H9 (cell line): ENCODE measurements around the gene EIF3A. TPM values are rescaled to one million over a fixed set of nuclear protein-coding genes. Genes with fewer than 3 reads are reported as not detected.

ENCODE experiments used
- DNase-seq: peaks from one replicate; pipeline ENCODE4 v3.0.0-alpha.2; 2017
- H2AFZ ChIP-seq: one replicate; pipeline ENCODE4 v1.6.1; 2013; ENCODE audit warnings: mild to moderate bottlenecking, low read length, control low read depth, moderate library complexity
- H2AK5ac ChIP-seq: 2 replicates; pipeline ENCODE4 v1.6.1; 2013; ENCODE audit warnings: low read length, control low read depth, mixed read lengths; ENCODE audit not compliant: insufficient read length
- H2BK120ac ChIP-seq: one replicate; pipeline ENCODE4 v1.6.1; 2013; ENCODE audit warnings: low read depth, mild to moderate bottlenecking, low read length, control low read depth, inconsistent platforms; ENCODE audit not compliant: poor library complexity, severe bottlenecking
- H2BK12ac ChIP-seq: 2 replicates; pipeline ENCODE4 v1.6.1; 2013; ENCODE audit warnings: low read length, control low read depth, mixed read lengths, low read depth; ENCODE audit not compliant: insufficient read length
- H2BK15ac ChIP-seq: 2 replicates; pipeline ENCODE4 v1.6.1; 2013; ENCODE audit warnings: low read depth, low read length, control low read depth
- H2BK20ac ChIP-seq: one replicate; pipeline ENCODE4 v1.6.1; 2013; ENCODE audit warnings: low read depth, mild to moderate bottlenecking, low read length, control low read depth, inconsistent platforms; ENCODE audit not compliant: poor library complexity, severe bottlenecking
- H2BK5ac ChIP-seq: 2 replicates; pipeline ENCODE4 v1.6.1; 2013; ENCODE audit warnings: low read length, control low read depth, mixed read lengths; ENCODE audit not compliant: insufficient read length
- H3K14ac ChIP-seq: 2 replicates; pipeline ENCODE4 v1.6.1; 2013; ENCODE audit warnings: low read length, control low read depth; ENCODE audit not compliant: insufficient read depth
- H3K18ac ChIP-seq: 2 replicates; pipeline ENCODE4 v1.6.1; 2013; ENCODE audit warnings: low read depth, mild to moderate bottlenecking, mixed read lengths, low read length, control low read depth; ENCODE audit not compliant: insufficient read length
- H3K23ac ChIP-seq: 2 replicates; pipeline ENCODE4 v1.6.1; 2013; ENCODE audit warnings: low read length, control low read depth, mixed read lengths, low read depth; ENCODE audit not compliant: insufficient read length
- H3K23me2 ChIP-seq: 2 replicates; pipeline ENCODE4 v1.6.1; 2013; ENCODE audit warnings: low read depth, mild to moderate bottlenecking, mixed read lengths, low read length, control low read depth; ENCODE audit not compliant: insufficient read length, poor library complexity, severe bottlenecking
- H3K27ac ChIP-seq: 2 replicates; pipeline ENCODE4 v1.5.1; 2013; ENCODE audit warnings: low read length, control low read depth, mixed read lengths, low read depth; ENCODE audit not compliant: insufficient read length
- H3K27me3 ChIP-seq: 2 replicates; pipeline ENCODE4 v1.6.1; 2013; ENCODE audit warnings: low read length, control low read depth, inconsistent platforms; ENCODE audit not compliant: insufficient read depth
- H3K4ac ChIP-seq: 2 replicates; pipeline ENCODE4 v1.6.1; 2013; ENCODE audit warnings: low read depth, mild to moderate bottlenecking, control low read depth, inconsistent platforms, low read length, moderate library complexity
- H3K4me1 ChIP-seq: 2 replicates; pipeline ENCODE4 v1.6.1; 2013; ENCODE audit warnings: low read length, control low read depth, inconsistent platforms; ENCODE audit not compliant: insufficient read depth
- H3K4me2 ChIP-seq: 2 replicates; pipeline ENCODE4 v1.6.1; 2013; ENCODE audit warnings: low read length, control low read depth, mixed read lengths; ENCODE audit not compliant: insufficient read length, insufficient read depth
- H3K56ac ChIP-seq: 2 replicates; pipeline ENCODE4 v1.6.1; 2013; ENCODE audit warnings: low read depth, mild to moderate bottlenecking, mixed read lengths, low read length, control low read depth; ENCODE audit not compliant: insufficient read length
- H3K79me1 ChIP-seq: 2 replicates; pipeline ENCODE4 v1.6.1; 2013; ENCODE audit warnings: low read depth, mild to moderate bottlenecking, moderate library complexity, low read length, control low read depth, inconsistent platforms; ENCODE audit not compliant: insufficient read depth, poor library complexity, severe bottlenecking
- H3K79me2 ChIP-seq: 2 replicates; pipeline ENCODE4 v1.6.1; 2013; ENCODE audit warnings: low read length, control low read depth, inconsistent platforms; ENCODE audit not compliant: insufficient read depth
- H3K9ac ChIP-seq: 2 replicates; pipeline ENCODE4 v1.6.1; 2013; ENCODE audit warnings: low read length, control low read depth, mixed read lengths; ENCODE audit not compliant: insufficient read length; ENCODE audit errors: extremely low read depth
- H3K9me3 ChIP-seq: one replicate; pipeline ENCODE4 v1.6.1; 2013; ENCODE audit warnings: low read depth, low read length, inconsistent platforms; ENCODE audit not compliant: control insufficient read depth
- H3T11ph ChIP-seq: one replicate; pipeline ENCODE4 v1.6.1; 2013; ENCODE audit warnings: mild to moderate bottlenecking, low read length, control low read depth, inconsistent platforms
- H4K20me1 ChIP-seq: one replicate; pipeline ENCODE4 v1.6.1; 2013; ENCODE audit not compliant: control insufficient read depth, insufficient read length, insufficient read depth
- H4K5ac ChIP-seq: 2 replicates; pipeline ENCODE4 v1.6.1; 2013; ENCODE audit warnings: low read depth, mild to moderate bottlenecking, mixed read lengths, low read length, control low read depth; ENCODE audit not compliant: insufficient read length
- H4K8ac ChIP-seq: replicated peaks from 2 replicates; pipeline ENCODE4 v1.6.1; 2013; ENCODE audit warnings: low read length, control low read depth, mixed read lengths, low read depth; ENCODE audit not compliant: insufficient read length
- H4K91ac ChIP-seq: 2 replicates; pipeline ENCODE4 v1.6.1; 2013; ENCODE audit warnings: low read depth, mild to moderate bottlenecking, moderate library complexity, mixed read lengths, low read length, control low read depth; ENCODE audit not compliant: insufficient read length
- H3K27ac Mint-ChIP-seq, 3 experiments: 2 replicates in 2 of 3; 3 replicates in 1 of 3; pipeline ENCODE4 v1.8.0; 2020 to 2021; ENCODE audit warnings: mixed read lengths in 3 of 3, mild to moderate bottlenecking in 1 of 3, moderate library complexity in 1 of 3
- H3K27me3 Mint-ChIP-seq: 2 replicates; pipeline ENCODE4 v1.8.0; 2021; ENCODE audit warnings: low read depth, mild to moderate bottlenecking, moderate library complexity, mixed read lengths
- H3K36me3 Mint-ChIP-seq, 3 experiments: 2 replicates in 2 of 3; 3 replicates in 1 of 3; pipeline ENCODE4 v1.8.0; 2020 to 2021; ENCODE audit warnings: low read depth in 3 of 3, mixed read lengths in 3 of 3; ENCODE audit not compliant: insufficient read depth in 1 of 3
- H3K4me1 Mint-ChIP-seq, 2 experiments: 2 replicates each; pipeline ENCODE4 v1.8.0; 2020; ENCODE audit warnings: mixed read lengths in 2 of 2
- H3K4me3 Mint-ChIP-seq, 2 experiments: 2 replicates in 1 of 2; 3 replicates in 1 of 2; pipeline ENCODE4 v1.8.0; 2020 to 2021; ENCODE audit warnings: mild to moderate bottlenecking in 2 of 2, mixed read lengths in 2 of 2, moderate library complexity in 1 of 2
- H3K9me3 Mint-ChIP-seq, 2 experiments: 2 replicates in 1 of 2; 3 replicates in 1 of 2; pipeline ENCODE4 v1.8.0; 2020; ENCODE audit warnings: mild to moderate bottlenecking in 2 of 2, mixed read lengths in 2 of 2, moderate library complexity in 1 of 2
- CTCF ChIP-seq: fragments of 200-600 bp; sonication (generic); conservative IDR thresholded peaks from 3 replicates; pipeline ENCODE4 v1.8.0; 2021; ENCODE audit warnings: antibody characterized with exemption, mild to moderate bottlenecking
- WGBS: extraction: QIAGEN DNeasy Blood & Tissue Kit; methylation state at CpG from one replicate; pipeline ENCODE4 v1.1.7; 2013; ENCODE audit warnings: missing lambda C conversion rate, low lambda C conversion rate, mixed read lengths; ENCODE audit not compliant: insufficient read length; ENCODE audit errors: extremely low coverage; 5-methylcytosine and 5-hydroxymethylcytosine counted together
- total RNA-seq: library from RNA; stranded (reverse); gene quantifications from 2 replicates; pipeline ENCODE4 v1.2.1, GENCODE V29; 2021

EIF3A gene
- total RNA-seq, 1 experiment from 2014 or later = 206 TPM

GRCh38 chr10:118994321-118994720 is 86.3 kb downstream of the EIF3A start:
- H3K9me3 Mint-ChIP-seq = peaks cover 3 to 5% of the 10 kb centered on the region in 2 experiments; a peak in 4 of 5 replicates
- H3K4me3 Mint-ChIP-seq = no peak overlapping the region
- Histone ChIP-seq H4K91ac (no peak overlapping the region), H2AK5ac (no peak overlapping the region), H3K9me3 (no peaks in the 10 kb centered on the region), H3T11ph (no peak overlapping the region), H3K23me2 (no peaks in the 10 kb centered on the region), H2BK120ac (no peak overlapping the region), H3K18ac (no peak overlapping the region), H2BK5ac (no peak overlapping the region), H3K79me2 (no peaks in the 10 kb centered on the region), H3K4me2 (no peak overlapping the region), H3K4ac (no peak overlapping the region), H3K27me3 (no peaks in the 10 kb centered on the region), H2BK20ac (no peak overlapping the region), H3K23ac (no peak overlapping the region), H2BK15ac (no peak overlapping the region), H4K8ac (no peak overlapping the region), H2AFZ (no peak overlapping the region), H3K9ac (no peak overlapping the region), H4K20me1 (no peaks in the 10 kb centered on the region), H3K4me1 (no peaks in the 10 kb centered on the region), H3K14ac (no peak overlapping the region), H2BK12ac (no peak overlapping the region), H3K27ac (no peak overlapping the region), H3K56ac (no peak overlapping the region), H3K79me1 (no peaks in the 10 kb centered on the region), H4K5ac (no peak overlapping the region)
- TF ChIP-seq CTCF = no peak
- peaks cover 8% of the 10 kb centered on the region; the same call in 1 of the 2 replicates for H3K27me3 Mint-ChIP-seq
- DNase-seq = no peak
- H3K36me3 Mint-ChIP-seq = peaks cover 0 to 2% (median 0%) of the 10 kb centered on the region in 3 experiments; a peak in 1 of 7 replicates
- H3K4me1 Mint-ChIP-seq = peaks cover 6 to 7% of the 10 kb centered on the region in 2 experiments; a peak in 3 of 4 replicates
- no peak overlapping the region for H3K27ac Mint-ChIP-seq
- WGBS = no CpG with 5 or more reads among the region's 2 CpGs
